ENCODE data around the gene PKP4. TPM values are rescaled to one million over a fixed set of nuclear protein-coding genes. Genes with fewer than 3 reads are reported as not detected.

PKP4 gene
- total RNA-seq, 2 experiments from 2014 or later, result 68.7 to 73.2 TPM

DNA sequence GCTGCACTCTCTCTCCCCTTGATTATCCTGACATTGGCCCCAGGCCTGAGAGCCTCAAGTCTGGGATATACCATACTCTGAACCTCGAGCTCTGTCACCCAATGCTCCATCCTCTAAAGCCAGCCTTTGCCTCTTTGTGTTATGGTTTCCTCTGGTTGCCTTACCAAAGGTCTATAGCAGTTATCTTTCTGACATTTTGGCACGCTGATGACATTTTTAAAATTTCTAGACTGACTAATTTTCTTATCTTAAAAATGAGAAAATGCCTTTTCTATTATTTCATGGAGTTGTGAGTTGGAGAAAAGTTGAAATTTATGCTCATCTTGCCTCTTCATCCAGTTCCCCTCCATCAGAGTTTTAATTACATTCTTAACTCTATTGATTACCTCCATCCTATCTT is 62.7 kb downstream of the PKP4 start:
- no peak overlapping the region for H3K4me3 ChIP-seq (ENCODE audit: low read depth, low read length, poor library complexity, severe bottlenecking)
- no peak for TF ChIP-seq EZH2phosphoT487 (IDR thresholded peaks at IDR 0.05; ENCODE audit: borderline replicate concordance, low read depth, low read length)
- TF ChIP-seq, protein P1, sequence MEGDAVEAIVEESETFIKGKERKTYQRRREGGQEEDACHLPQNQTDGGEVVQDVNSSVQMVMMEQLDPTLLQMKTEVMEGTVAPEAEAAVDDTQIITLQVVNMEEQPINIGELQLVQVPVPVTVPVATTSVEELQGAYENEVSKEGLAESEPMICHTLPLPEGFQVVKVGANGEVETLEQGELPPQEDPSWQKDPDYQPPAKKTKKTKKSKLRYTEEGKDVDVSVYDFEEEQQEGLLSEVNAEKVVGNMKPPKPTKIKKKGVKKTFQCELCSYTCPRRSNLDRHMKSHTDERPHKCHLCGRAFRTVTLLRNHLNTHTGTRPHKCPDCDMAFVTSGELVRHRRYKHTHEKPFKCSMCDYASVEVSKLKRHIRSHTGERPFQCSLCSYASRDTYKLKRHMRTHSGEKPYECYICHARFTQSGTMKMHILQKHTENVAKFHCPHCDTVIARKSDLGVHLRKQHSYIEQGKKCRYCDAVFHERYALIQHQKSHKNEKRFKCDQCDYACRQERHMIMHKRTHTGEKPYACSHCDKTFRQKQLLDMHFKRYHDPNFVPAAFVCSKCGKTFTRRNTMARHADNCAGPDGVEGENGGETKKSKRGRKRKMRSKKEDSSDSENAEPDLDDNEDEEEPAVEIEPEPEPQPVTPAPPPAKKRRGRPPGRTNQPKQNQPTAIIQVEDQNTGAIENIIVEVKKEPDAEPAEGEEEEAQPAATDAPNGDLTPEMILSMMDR (conservative IDR thresholded peaks at IDR 0.05; ENCODE audit: low read length), result no peak
- no peaks in the 10 kb centered on the region for H4K20me1 ChIP-seq (ENCODE audit: insufficient read depth, low read length)
- H3K36me3 ChIP-seq (ENCODE audit: insufficient read depth, low read length), result no peaks in the 10 kb centered on the region
- no peak overlapping the region for H3K4me2 ChIP-seq (ENCODE audit: low read length)
- H3K9me3 ChIP-seq (ENCODE audit: low read length), result no peaks in the 10 kb centered on the region
- H3K27ac ChIP-seq (ENCODE audit: low read depth, low read length, poor library complexity, severe bottlenecking), result no peak overlapping the region
- CTCF ChIA-PET (ENCODE audit: unreplicated experiment), result no interaction called here
- intact Hi-C loops (cut with micrococcal nuclease; ENCODE audit: unreplicated experiment), result no loop called here
- no peak for DNase-seq (ENCODE audit: low spot score)
- POLR2A ChIA-PET, result interaction anchor here (0.6 to 1.6 kb wide), 2 partner anchors 10 to 465 kb away, joined by 4 to 7 read pairs; no protein-coding TSS in a partner anchor
- no TSS peak for BruUV-seq (replicated peaks)
- H3K9me2 ChIP-seq (ENCODE audit: insufficient read depth, low read length), result no peaks in the 10 kb centered on the region
- H3K79me2 ChIP-seq (ENCODE audit: insufficient read depth, low read depth, low read length), result no peaks in the 10 kb centered on the region
- H3K4me1 ChIP-seq (ENCODE audit: insufficient read depth, low read length, poor library complexity, severe bottlenecking), result peaks cover 5% of the 10 kb centered on the region
- H2AFZ ChIP-seq (ENCODE audit: low read length), result no peak overlapping the region

- intact Hi-C loops (cut with micrococcal nuclease; ENCODE audit: unreplicated experiment), result no loop called here
- TF ChIP-seq, protein P1 (conservative IDR thresholded peaks at IDR 0.05; ENCODE audit: low read length), result no peak
- TF ChIP-seq EZH2phosphoT487 (IDR thresholded peaks at IDR 0.05; ENCODE audit: borderline replicate concordance, low read depth, low read length), result no peak
- Histone ChIP-seq H3K36me3 (ENCODE audit: insufficient read depth, low read length) (no peaks in the 10 kb centered on the region), H3K79me2 (ENCODE audit: insufficient read depth, low read depth, low read length) (no peaks in the 10 kb centered on the region), H3K4me1 (ENCODE audit: insufficient read depth, low read length, poor library complexity, severe bottlenecking) (no peaks in the 10 kb centered on the region), H3K27ac (ENCODE audit: low read depth, low read length, poor library complexity, severe bottlenecking) (no peak overlapping the region), H3K9me2 (ENCODE audit: insufficient read depth, low read length) (no peaks in the 10 kb centered on the region), H4K20me1 (ENCODE audit: insufficient read depth, low read length) (no peaks in the 10 kb centered on the region), H3K4me2 (ENCODE audit: low read length) (no peak overlapping the region), H2AFZ (ENCODE audit: low read length) (no peak overlapping the region), H3K9me3 (ENCODE audit: low read length) (no peaks in the 10 kb centered on the region), H3K4me3 (ENCODE audit: low read depth, low read length, poor library complexity, severe bottlenecking) (no peak overlapping the region)
- ChIA-PET POLR2A (interaction anchor here (0.6 to 1.7 kb wide), 6 partner anchors 11 to 1003 kb away, joined by 3 to 7 read pairs (median 4); no protein-coding TSS in a partner anchor), CTCF (ENCODE audit: unreplicated experiment) (no interaction called here)
- DNase-seq (ENCODE audit: low spot score), result no peak
- BruUV-seq (replicated peaks), result no TSS peak
Observed at GRCh38 chr2:158529379-158530259, 72.9 kb downstream of the PKP4 start.

GRCh38 chr2:158530829-158531228 is 74.1 kb downstream of the PKP4 start:
- TF ChIP-seq, protein P1 (conservative IDR thresholded peaks at IDR 0.05; ENCODE audit: low read length), result peak; percentile 17; the same call in 1 of the 2 replicates
- TF ChIP-seq EZH2phosphoT487 (IDR thresholded peaks at IDR 0.05; ENCODE audit: borderline replicate concordance, low read depth, low read length), result no peak
- H3K9me3 ChIP-seq (ENCODE audit: low read length), result no peaks in the 10 kb centered on the region
- DNase-seq (ENCODE audit: low spot score), result no peak
- H3K4me1 ChIP-seq (ENCODE audit: insufficient read depth, low read length, poor library complexity, severe bottlenecking), result no peaks in the 10 kb centered on the region
- H3K4me2 ChIP-seq (ENCODE audit: low read length), result no peak overlapping the region
- CTCF ChIA-PET (ENCODE audit: unreplicated experiment), result no interaction called here
- no peaks in the 10 kb centered on the region for H4K20me1 ChIP-seq (ENCODE audit: insufficient read depth, low read length)
- no peak overlapping the region for H3K4me3 ChIP-seq (ENCODE audit: low read depth, low read length, poor library complexity, severe bottlenecking)
- intact Hi-C loops (cut with micrococcal nuclease; ENCODE audit: unreplicated experiment), result no loop called here
- no peak overlapping the region for H3K27ac ChIP-seq (ENCODE audit: low read depth, low read length, poor library complexity, severe bottlenecking)
- no peak overlapping the region for H2AFZ ChIP-seq (ENCODE audit: low read length)
- H3K9me2 ChIP-seq (ENCODE audit: insufficient read depth, low read length), result no peaks in the 10 kb centered on the region
- no peaks in the 10 kb centered on the region for H3K36me3 ChIP-seq (ENCODE audit: insufficient read depth, low read length)
- H3K79me2 ChIP-seq (ENCODE audit: insufficient read depth, low read depth, low read length), result no peaks in the 10 kb centered on the region
- POLR2A ChIA-PET, result interaction anchor here (0.7 to 1.1 kb wide), 2 partner anchors 13 to 284 kb away, joined by 4 read pairs; no protein-coding TSS in a partner anchor
- no TSS peak for BruUV-seq (replicated peaks)

All from OCI-LY7 (cell line).